HEK293 (cell line): ENCODE data around the gene KLK13.

ENCODE experiments used
- BCL11A ChIP-seq: fragments of 450-650 bp; formaldehyde crosslinking; IDR thresholded peaks from 2 replicates; pipeline ENCODE4 v1.5.1; 2016; ENCODE audit warnings: low read depth, missing biosample characterization, missing genetic modification characterization
- EGR2 ChIP-seq: fragments of 450-650 bp; formaldehyde crosslinking; IDR thresholded peaks from 2 replicates; pipeline ENCODE4 v1.5.1; 2016; ENCODE audit warnings: low read depth, missing biosample characterization, missing genetic modification characterization
- KLF9 ChIP-seq: fragments of 450-650 bp; formaldehyde crosslinking; IDR thresholded peaks from 2 replicates; pipeline ENCODE4 v1.5.1; 2016; ENCODE audit warnings: missing biosample characterization, missing genetic modification characterization, low read depth
- MEIS1 ChIP-seq: sonication (generic); formaldehyde crosslinking; IDR thresholded peaks from 2 replicates; pipeline ENCODE4 v1.8.1; 2022; ENCODE audit warnings: missing genetic modification reagents, mild to moderate bottlenecking, borderline replicate concordance
- SP2 ChIP-seq: fragments of 450-650 bp; formaldehyde crosslinking; IDR thresholded peaks from 2 replicates; pipeline ENCODE4 v1.5.1; 2016; ENCODE audit warnings: missing biosample characterization, missing genetic modification characterization
- SP3 ChIP-seq: fragments of 450-650 bp; formaldehyde crosslinking; IDR thresholded peaks from 2 replicates; pipeline ENCODE4 v1.5.1; 2016; ENCODE audit warnings: missing biosample characterization, missing genetic modification characterization
- ZNF146 ChIP-seq: fragments of 450-650 bp; formaldehyde crosslinking; IDR thresholded peaks from 2 replicates; pipeline ENCODE4 v1.5.1; 2016; ENCODE audit warnings: missing biosample characterization, missing genetic modification characterization
- ZNF19 ChIP-seq: fragments of 450-650 bp; formaldehyde crosslinking; IDR thresholded peaks from 2 replicates; pipeline ENCODE4; 2016; ENCODE audit warnings: missing biosample characterization, missing genetic modification characterization, low read depth
- ZNF211 ChIP-seq: fragments of 450-650 bp; formaldehyde crosslinking; IDR thresholded peaks from 2 replicates; pipeline ENCODE4 v1.5.1; 2016; ENCODE audit warnings: low read depth, missing biosample characterization, missing genetic modification characterization
- ZNF292 ChIP-seq: fragments of 450-650 bp; formaldehyde crosslinking; IDR thresholded peaks from 2 replicates; pipeline ENCODE4 v1.5.1; 2016; ENCODE audit warnings: low read depth, missing biosample characterization, missing genetic modification characterization, borderline replicate concordance
- ZNF311 ChIP-seq: fragments of 450-650 bp; formaldehyde crosslinking; IDR thresholded peaks from 2 replicates; pipeline ENCODE4 v1.5.1; 2017; ENCODE audit warnings: missing biosample characterization, missing genetic modification characterization, borderline replicate concordance
- ZNF341 ChIP-seq: fragments of 450-650 bp; formaldehyde crosslinking; IDR thresholded peaks from 2 replicates; pipeline ENCODE4; 2016; ENCODE audit warnings: low read depth, missing biosample characterization, missing genetic modification characterization
- ZNF37A ChIP-seq: fragments of 450-650 bp; IDR thresholded peaks from 2 replicates; pipeline ENCODE4 v1.5.1; 2018; ENCODE audit warnings: missing biosample characterization, missing genetic modification characterization
- ZNF423 ChIP-seq: fragments of 450-650 bp; formaldehyde crosslinking; IDR thresholded peaks from 2 replicates; pipeline ENCODE4 v1.5.1; 2016; ENCODE audit warnings: missing biosample characterization, missing genetic modification characterization
- ZNF510 ChIP-seq: fragments of 450-650 bp; formaldehyde crosslinking; IDR thresholded peaks from 2 replicates; pipeline ENCODE4 v1.5.1; 2018; ENCODE audit warnings: mild to moderate bottlenecking, missing genetic modification characterization, missing biosample characterization; ENCODE audit not compliant: insufficient replicate concordance
- ZNF558 ChIP-seq: fragments of 450-650 bp; formaldehyde crosslinking; IDR thresholded peaks from 2 replicates; pipeline ENCODE4 v1.5.1; 2016; ENCODE audit warnings: missing biosample characterization, missing genetic modification characterization
- ZNF600 ChIP-seq: fragments of 450-650 bp; formaldehyde crosslinking; IDR thresholded peaks from 2 replicates; pipeline ENCODE4 v1.5.1; 2016; ENCODE audit warnings: missing biosample characterization, missing genetic modification characterization
- ZSCAN23 ChIP-seq: fragments of 450-650 bp; formaldehyde crosslinking; IDR thresholded peaks from 2 replicates; pipeline ENCODE4 v1.5.1; 2016; ENCODE audit warnings: missing biosample characterization, missing genetic modification characterization
- TF ChIP-seq, protein P1 (sequence below): fragments of 450-650 bp; formaldehyde crosslinking; optimal IDR thresholded peaks from 2 replicates; pipeline ENCODE3; 2016; ENCODE audit warnings: missing biosample characterization, mild to moderate bottlenecking, missing genetic modification characterization
- TF ChIP-seq, protein P2 (sequence below): fragments of 450-650 bp; formaldehyde crosslinking; IDR thresholded peaks from 2 replicates; pipeline ENCODE4 v1.5.1; 2016; ENCODE audit warnings: missing biosample characterization, missing genetic modification characterization
- TF ChIP-seq, protein P3 (sequence below): fragments of 450-650 bp; formaldehyde crosslinking; IDR thresholded peaks from 2 replicates; pipeline ENCODE4 v1.5.1; 2016; ENCODE audit warnings: missing biosample characterization, missing genetic modification characterization, borderline replicate concordance
- TF ChIP-seq, protein P4 (sequence below): fragments of 450-650 bp; formaldehyde crosslinking; IDR thresholded peaks from 2 replicates; pipeline ENCODE4 v1.5.1; 2016; ENCODE audit warnings: missing biosample characterization, missing genetic modification characterization
- TF ChIP-seq, protein P5 (sequence below): fragments of 450-650 bp; formaldehyde crosslinking; IDR thresholded peaks from 2 replicates; pipeline ENCODE4 v1.5.1; 2017; ENCODE audit warnings: missing biosample characterization, missing genetic modification characterization
- TF ChIP-seq, protein P6 (sequence below): fragments of 450-650 bp; formaldehyde crosslinking; IDR thresholded peaks from 2 replicates; pipeline ENCODE4 v1.5.1; 2016; ENCODE audit warnings: missing biosample characterization, missing genetic modification characterization

The KLK13 gene

DNA sequence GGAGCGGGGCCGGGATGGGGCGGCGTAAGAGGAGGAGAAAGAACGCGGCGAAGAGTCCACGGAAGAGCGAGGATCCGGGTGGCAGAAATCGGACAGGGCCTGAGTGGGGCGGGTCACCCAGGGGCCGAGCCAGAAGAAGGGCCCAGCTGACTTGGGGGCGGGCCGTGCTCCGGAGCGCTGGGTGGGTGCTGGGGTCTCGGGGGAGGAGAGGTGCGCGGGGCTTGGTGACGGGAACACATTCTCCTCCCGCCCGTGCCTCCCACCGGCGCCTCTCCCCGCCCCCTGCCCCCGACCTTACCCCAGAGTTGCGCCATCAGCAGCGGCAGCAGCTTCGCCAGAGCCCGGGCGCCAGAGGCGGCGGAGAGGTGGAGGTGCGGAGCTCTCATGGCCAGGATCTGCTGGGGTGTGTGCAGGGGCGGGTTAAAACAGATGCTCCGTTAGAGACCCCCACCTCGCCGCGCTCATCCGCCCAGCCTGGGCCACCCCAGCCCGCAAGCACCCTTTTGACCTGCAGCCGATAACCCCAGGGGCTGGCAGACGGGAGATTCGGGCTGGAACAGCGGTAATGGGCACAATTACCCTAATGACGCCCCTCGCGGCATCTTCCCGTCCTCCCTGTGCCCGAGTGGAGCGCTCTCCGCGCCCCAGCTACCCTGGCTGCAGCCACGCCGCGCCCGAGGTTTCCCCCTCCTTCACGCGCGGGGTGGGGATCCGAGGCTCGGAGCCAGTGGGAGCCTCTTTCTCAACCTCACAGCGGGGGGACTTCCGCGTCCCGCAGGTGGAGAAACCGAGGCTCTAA lies 45.9 kb downstream of the KLK13 start (continued):
- TF ChIP-seq, protein P1, sequence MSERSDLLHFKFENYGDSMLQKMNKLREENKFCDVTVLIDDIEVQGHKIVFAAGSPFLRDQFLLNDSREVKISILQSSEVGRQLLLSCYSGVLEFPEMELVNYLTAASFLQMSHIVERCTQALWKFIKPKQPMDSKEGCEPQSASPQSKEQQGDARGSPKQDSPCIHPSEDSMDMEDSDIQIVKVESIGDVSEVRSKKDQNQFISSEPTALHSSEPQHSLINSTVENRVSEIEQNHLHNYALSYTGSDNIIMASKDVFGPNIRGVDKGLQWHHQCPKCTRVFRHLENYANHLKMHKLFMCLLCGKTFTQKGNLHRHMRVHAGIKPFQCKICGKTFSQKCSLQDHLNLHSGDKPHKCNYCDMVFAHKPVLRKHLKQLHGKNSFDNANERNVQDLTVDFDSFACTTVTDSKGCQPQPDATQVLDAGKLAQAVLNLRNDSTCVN (tag by site-specific recombination), result peak; percentile 35
- TF ChIP-seq EGR2 (tag by site-specific recombination), result peak; percentile 71; the same call in 1 of the 2 replicates
- TF ChIP-seq ZNF292 (tag by site-specific recombination), result no peak
- peak; percentile 40 for TF ChIP-seq ZNF341
- no peak for TF ChIP-seq ZNF37A (tag by site-specific recombination)
- TF ChIP-seq, protein P2, sequence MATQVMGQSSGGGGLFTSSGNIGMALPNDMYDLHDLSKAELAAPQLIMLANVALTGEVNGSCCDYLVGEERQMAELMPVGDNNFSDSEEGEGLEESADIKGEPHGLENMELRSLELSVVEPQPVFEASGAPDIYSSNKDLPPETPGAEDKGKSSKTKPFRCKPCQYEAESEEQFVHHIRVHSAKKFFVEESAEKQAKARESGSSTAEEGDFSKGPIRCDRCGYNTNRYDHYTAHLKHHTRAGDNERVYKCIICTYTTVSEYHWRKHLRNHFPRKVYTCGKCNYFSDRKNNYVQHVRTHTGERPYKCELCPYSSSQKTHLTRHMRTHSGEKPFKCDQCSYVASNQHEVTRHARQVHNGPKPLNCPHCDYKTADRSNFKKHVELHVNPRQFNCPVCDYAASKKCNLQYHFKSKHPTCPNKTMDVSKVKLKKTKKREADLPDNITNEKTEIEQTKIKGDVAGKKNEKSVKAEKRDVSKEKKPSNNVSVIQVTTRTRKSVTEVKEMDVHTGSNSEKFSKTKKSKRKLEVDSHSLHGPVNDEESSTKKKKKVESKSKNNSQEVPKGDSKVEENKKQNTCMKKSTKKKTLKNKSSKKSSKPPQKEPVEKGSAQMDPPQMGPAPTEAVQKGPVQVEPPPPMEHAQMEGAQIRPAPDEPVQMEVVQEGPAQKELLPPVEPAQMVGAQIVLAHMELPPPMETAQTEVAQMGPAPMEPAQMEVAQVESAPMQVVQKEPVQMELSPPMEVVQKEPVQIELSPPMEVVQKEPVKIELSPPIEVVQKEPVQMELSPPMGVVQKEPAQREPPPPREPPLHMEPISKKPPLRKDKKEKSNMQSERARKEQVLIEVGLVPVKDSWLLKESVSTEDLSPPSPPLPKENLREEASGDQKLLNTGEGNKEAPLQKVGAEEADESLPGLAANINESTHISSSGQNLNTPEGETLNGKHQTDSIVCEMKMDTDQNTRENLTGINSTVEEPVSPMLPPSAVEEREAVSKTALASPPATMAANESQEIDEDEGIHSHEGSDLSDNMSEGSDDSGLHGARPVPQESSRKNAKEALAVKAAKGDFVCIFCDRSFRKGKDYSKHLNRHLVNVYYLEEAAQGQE (tag by site-specific recombination), result no peak
- TF ChIP-seq ZNF600 (tag by site-specific recombination), result no peak
- peak; percentile 32; the same call in 1 of the 2 replicates for TF ChIP-seq KLF9
- 0 out of 2 replicates have a peak, but pooled peaks have one; percentile 3 for TF ChIP-seq ZNF211
- no peak for TF ChIP-seq ZNF146 (tag by site-specific recombination)
- TF ChIP-seq SP3 (tag by site-specific recombination), result peak; percentile 85
- no peak for TF ChIP-seq ZSCAN23 (tag by site-specific recombination)
- peak; percentile 80 for TF ChIP-seq SP2
- no peak for TF ChIP-seq MEIS1 (CRISPR knock-in tag)
- TF ChIP-seq ZNF311 (tag by site-specific recombination), result no peak
- TF ChIP-seq BCL11A (tag by site-specific recombination), result no peak
- no peak for TF ChIP-seq ZNF510 (tag by site-specific recombination)
- TF ChIP-seq ZNF19 (tag by site-specific recombination), result no peak
- TF ChIP-seq, protein P3, sequence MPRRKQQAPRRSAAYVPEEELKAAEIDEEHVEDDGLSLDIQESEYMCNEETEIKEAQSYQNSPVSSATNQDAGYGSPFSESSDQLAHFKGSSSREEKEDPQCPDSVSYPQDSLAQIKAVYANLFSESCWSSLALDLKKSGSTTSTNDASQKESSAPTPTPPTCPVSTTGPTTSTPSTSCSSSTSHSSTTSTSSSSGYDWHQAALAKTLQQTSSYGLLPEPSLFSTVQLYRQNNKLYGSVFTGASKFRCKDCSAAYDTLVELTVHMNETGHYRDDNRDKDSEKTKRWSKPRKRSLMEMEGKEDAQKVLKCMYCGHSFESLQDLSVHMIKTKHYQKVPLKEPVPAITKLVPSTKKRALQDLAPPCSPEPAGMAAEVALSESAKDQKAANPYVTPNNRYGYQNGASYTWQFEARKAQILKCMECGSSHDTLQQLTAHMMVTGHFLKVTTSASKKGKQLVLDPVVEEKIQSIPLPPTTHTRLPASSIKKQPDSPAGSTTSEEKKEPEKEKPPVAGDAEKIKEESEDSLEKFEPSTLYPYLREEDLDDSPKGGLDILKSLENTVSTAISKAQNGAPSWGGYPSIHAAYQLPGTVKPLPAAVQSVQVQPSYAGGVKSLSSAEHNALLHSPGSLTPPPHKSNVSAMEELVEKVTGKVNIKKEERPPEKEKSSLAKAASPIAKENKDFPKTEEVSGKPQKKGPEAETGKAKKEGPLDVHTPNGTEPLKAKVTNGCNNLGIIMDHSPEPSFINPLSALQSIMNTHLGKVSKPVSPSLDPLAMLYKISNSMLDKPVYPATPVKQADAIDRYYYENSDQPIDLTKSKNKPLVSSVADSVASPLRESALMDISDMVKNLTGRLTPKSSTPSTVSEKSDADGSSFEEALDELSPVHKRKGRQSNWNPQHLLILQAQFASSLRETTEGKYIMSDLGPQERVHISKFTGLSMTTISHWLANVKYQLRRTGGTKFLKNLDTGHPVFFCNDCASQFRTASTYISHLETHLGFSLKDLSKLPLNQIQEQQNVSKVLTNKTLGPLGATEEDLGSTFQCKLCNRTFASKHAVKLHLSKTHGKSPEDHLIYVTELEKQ, result no peak
- TF ChIP-seq, protein P4, sequence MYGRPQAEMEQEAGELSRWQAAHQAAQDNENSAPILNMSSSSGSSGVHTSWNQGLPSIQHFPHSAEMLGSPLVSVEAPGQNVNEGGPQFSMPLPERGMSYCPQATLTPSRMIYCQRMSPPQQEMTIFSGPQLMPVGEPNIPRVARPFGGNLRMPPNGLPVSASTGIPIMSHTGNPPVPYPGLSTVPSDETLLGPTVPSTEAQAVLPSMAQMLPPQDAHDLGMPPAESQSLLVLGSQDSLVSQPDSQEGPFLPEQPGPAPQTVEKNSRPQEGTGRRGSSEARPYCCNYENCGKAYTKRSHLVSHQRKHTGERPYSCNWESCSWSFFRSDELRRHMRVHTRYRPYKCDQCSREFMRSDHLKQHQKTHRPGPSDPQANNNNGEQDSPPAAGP (tag by site-specific recombination), result no peak
- TF ChIP-seq, protein P5, sequence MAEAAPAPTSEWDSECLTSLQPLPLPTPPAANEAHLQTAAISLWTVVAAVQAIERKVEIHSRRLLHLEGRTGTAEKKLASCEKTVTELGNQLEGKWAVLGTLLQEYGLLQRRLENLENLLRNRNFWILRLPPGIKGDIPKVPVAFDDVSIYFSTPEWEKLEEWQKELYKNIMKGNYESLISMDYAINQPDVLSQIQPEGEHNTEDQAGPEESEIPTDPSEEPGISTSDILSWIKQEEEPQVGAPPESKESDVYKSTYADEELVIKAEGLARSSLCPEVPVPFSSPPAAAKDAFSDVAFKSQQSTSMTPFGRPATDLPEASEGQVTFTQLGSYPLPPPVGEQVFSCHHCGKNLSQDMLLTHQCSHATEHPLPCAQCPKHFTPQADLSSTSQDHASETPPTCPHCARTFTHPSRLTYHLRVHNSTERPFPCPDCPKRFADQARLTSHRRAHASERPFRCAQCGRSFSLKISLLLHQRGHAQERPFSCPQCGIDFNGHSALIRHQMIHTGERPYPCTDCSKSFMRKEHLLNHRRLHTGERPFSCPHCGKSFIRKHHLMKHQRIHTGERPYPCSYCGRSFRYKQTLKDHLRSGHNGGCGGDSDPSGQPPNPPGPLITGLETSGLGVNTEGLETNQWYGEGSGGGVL (tag by site-specific recombination), result peak; percentile 94
- no peak for TF ChIP-seq ZNF558 (tag by site-specific recombination)
- TF ChIP-seq ZNF423, result no peak
- TF ChIP-seq, protein P6, sequence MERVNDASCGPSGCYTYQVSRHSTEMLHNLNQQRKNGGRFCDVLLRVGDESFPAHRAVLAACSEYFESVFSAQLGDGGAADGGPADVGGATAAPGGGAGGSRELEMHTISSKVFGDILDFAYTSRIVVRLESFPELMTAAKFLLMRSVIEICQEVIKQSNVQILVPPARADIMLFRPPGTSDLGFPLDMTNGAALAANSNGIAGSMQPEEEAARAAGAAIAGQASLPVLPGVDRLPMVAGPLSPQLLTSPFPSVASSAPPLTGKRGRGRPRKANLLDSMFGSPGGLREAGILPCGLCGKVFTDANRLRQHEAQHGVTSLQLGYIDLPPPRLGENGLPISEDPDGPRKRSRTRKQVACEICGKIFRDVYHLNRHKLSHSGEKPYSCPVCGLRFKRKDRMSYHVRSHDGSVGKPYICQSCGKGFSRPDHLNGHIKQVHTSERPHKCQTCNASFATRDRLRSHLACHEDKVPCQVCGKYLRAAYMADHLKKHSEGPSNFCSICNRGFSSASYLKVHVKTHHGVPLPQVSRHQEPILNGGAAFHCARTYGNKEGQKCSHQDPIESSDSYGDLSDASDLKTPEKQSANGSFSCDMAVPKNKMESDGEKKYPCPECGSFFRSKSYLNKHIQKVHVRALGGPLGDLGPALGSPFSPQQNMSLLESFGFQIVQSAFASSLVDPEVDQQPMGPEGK, result peak; percentile 72; the same call in 1 of the 2 replicates
